MV-4-11 (cell line): ENCODE results near the gene NME3.
A peak's percentile ranks its signal among the peaks of the same experiment; 100 is the strongest.

Source experiments
- DNase-seq: peaks from one replicate; lab custom pipeline; 2025; lab: John Stamatoyannopoulos, UW

The NME3 gene

DNA sequence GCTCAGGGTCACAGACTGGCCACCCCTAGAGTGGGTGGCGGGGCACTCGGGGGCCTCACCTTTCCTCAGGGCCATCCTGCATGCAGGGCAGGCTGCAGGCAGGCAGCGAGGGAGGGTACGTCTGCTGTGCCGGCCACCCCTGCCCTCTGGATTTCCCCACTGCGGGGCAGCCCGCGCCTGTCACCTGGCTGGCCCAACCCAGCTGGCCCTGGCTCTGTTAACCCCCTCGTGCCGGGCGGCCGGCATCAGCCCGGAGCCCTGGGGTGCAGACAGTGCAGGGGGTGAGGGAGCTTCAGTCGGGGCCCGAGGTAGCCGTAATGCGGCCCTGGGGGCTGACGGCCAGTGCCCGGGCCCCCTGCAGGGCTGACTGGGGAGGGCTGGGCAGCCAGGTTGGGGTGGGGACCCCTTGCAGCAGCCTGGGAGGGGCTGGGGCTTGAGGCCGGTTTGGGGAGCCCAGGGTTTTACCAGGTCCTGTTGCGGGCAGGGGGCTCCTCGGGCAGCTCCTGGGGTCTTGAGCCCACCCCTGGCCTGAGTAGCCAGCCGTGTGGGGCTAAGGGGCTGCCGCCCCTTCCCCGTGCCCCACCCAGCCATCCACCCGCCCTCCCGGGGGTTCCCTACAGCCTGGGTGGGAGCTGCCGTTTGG is 22.4 kb upstream of the NME3 start, which contains the start of gene IGFALS:
Gene IGFALS (minus strand): TSS at position 128 of the 643 bp plus-strand sequence. CDS start 53 bp downstream, at position 75.
- no peak for DNase-seq

- DNase-seq: no peak
Observed at GRCh38 chr16:1792836-1793577, 21.7 kb upstream of the NME3 start.

DNA sequence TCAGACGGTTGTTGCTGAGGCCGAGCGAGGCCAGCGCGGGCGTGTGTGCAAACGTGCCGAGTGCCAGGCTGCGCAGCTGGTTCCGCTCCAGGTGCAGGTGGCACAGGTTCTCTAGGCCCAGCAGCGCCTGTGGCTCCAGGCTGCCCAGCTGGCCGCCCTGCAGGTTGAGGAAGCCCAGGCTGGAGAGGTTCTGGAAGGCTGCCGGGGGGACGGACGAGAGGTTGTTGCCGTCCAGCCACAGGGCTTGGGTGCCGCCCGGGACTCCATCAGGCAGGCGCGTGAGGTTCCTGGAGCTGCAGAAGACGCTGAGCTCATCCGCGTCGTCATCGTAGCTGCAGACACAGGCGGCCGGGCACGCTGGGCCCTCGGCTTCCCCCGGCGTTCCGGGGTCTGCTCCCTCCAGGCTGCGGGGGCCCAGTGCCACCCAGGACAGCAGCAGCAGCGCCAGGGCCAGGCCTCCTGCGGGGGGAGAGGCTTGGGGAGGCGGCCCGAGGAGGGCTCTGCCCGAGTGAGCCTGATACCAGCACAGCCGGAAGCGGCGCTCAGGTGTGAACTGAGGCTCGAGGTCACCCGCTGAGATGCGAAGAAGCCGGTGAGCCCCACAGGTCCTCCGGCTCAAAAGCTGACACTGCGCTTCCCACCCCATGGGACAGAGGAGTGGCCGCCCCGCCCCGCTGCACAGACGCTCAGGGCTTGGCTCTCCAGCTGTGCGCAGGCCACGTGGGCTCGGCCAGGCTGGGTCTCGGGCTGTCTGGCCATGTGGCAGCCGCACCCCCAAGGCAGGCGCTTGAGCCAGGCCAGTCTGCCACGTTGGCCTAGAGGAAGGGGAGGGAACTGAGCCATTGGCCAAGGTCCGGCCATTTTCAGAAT is 20.8 kb upstream of the NME3 start:
- no peak for DNase-seq

GRCh38 chr16:1791256-1791942 is 20.1 kb upstream of the NME3 start:
- no peak for DNase-seq

DNA sequence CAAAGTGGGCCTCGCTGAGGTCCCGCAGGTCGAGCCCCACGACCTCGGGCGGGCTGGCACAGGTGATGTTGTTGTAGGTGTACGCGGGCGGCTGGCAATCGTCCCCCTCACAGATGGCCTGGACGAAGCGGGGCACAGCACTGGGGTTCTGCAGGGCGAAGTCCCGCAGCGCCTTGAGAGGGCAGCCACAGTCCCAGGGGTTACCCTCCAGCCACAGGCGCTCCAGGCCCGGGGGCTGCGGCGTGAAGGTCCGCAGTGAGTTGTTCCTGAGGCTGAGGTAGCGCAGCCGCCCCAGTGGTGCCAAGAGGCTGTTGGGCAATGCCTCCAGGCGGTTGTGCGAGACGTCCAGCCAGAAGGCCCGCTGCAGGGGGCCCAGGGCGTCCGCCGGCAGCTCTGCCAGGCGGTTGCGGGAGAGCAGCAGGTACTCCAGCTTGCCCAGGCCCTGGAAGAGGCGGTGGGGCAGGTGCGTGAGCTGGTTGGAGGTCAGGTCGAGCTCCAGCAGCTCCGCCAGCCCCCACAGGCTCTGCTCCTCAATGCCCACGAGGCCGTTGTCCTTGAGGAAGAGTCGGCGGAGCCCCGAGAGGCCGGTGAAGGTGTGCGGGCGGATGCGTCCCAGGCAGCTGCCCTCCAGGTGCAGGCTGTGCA is 19.4 kb upstream of the NME3 start:
- no peak for DNase-seq

DNA sequence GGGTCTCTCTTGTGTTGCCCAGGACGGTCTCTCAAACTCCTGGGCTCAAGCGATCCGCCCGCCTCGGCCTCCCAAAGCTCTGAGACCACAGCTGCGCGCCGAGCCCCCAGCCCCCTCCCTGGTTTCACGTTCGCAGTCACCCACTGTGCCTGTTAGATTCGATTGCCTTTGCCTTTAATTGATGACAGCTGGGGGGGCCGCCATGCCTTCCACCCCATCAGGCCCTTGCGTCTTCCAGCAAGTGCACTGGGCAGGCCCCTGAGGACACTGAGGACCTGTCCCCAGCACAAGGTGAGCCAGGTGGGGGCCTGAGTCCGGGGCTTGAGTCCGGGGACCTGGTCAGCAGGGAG is 18.9 kb upstream of the NME3 start:
- no peak for DNase-seq

DNA sequence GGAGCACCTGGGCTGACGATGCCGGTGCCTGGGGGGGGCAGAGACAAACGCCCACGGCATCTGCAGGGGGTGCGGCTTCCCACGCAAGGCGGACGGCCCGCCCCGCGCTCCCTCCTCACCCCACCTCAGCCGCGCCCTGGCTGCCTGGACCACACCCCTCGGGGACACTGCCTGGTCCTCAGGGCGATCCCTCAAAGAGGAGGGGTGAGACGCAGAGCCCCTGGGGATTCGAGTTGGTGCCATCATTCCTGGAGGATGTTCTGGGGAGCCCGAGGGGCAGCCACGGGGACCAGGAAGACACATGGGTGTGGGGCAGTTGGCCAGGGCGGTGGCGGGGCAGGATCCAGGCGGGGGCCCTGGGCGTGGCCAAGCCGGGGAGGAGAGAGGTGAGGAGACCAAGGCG is 18.3 kb upstream of the NME3 start:
- DNase-seq: no peak

GRCh38 chr16:1788708-1789100 is 17.4 kb upstream of the NME3 start:
- DNase-seq: no peak

DNA sequence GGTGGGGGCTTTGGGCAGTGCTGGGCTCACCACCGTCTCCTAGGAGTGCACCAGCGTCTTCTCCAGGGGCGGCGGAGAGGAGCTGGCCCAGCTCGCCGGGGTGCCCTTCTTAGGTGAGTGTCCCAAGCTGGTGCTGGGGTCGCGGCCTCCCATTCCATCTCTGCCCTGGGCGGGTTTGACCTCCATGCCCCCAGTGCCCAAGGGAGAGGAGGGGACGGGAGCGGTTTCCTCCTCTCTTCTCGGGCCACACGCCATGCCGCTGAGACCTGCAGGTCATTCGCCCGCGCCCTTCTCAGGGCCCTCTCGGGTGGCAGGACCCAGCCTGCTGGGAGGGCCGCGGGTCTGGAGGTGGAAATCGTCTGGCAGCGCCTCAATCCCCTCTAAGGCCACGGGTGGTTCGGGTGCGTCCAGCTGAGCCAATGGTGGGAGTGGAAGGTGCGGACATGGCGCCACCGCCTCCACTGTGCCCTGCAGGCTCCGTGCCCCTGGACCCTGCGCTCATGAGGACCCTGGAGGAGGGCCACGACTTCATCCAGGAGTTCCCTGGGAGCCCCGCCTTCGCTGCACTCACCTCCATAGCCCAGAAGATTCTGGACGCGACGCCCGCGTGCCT is 16.9 kb upstream of the NME3 start:
- DNase-seq: no peak

- no peak for DNase-seq
Observed at GRCh38 chr16:1787322-1788094, 16.2 kb upstream of the NME3 start.

GRCh38 chr16:1787056-1787321 is 15.6 kb upstream of the NME3 start:
- DNase-seq: no peak

- DNase-seq: no peak
Observed at GRCh38 chr16:1786242-1787055, 15.1 kb upstream of the NME3 start.

- DNase-seq: no peak
Observed at GRCh38 chr16:1785846-1786170, 14.5 kb upstream of the NME3 start.

- DNase-seq: no peak
Observed at GRCh38 chr16:1784977-1785845, 13.9 kb upstream of the NME3 start.

- peak; percentile 100 for DNase-seq
Observed at GRCh38 chr16:1782408-1783264, 11.3 kb upstream of the NME3 start, which contains the start of the genes NUBP2 and SPSB3. Gene NUBP2 (plus strand): TSS chr16:1782960. CDS start chr16:1783021, 61 bp downstream. Gene SPSB3 (minus strand): TSS chr16:1782571. CDS start chr16:1781483, 1,088 bp downstream.

- DNase-seq: peak; percentile 26
Observed at GRCh38 chr16:1781758-1782407, 10.5 kb upstream of the NME3 start.

GRCh38 chr16:1781254-1781653 is 9.9 kb upstream of the NME3 start:
- no peak for DNase-seq
